Keratinocyte (primary cell): ENCODE measurements around the gene ADAMTS17.

Experiments
- EZH2 ChIP-seq: IDR thresholded peaks from one replicate; pipeline ENCODE4 v1.6.1; 2012; ENCODE audit warnings: inconsistent platforms, mild to moderate bottlenecking, low read length, moderate library complexity
- TF ChIP-seq, protein P1 (sequence below), 3 experiments: IDR thresholded peaks in 1 of 3; conservative IDR thresholded peaks in 1 of 3; optimal IDR thresholded peaks in 1 of 3; 2 replicates in 2 of 3; 3 replicates in 1 of 3; pipeline versions ENCODE3 to v1.5.1; 2011; ENCODE audit warnings: low read length in 3 of 3, mild to moderate bottlenecking in 3 of 3, moderate library complexity in 2 of 3, control low read depth in 1 of 3, inconsistent platforms in 1 of 3; ENCODE audit not compliant: insufficient read depth in 2 of 3; ENCODE audit errors: extremely low read depth in 1 of 3

- TF ChIP-seq, protein P1, sequence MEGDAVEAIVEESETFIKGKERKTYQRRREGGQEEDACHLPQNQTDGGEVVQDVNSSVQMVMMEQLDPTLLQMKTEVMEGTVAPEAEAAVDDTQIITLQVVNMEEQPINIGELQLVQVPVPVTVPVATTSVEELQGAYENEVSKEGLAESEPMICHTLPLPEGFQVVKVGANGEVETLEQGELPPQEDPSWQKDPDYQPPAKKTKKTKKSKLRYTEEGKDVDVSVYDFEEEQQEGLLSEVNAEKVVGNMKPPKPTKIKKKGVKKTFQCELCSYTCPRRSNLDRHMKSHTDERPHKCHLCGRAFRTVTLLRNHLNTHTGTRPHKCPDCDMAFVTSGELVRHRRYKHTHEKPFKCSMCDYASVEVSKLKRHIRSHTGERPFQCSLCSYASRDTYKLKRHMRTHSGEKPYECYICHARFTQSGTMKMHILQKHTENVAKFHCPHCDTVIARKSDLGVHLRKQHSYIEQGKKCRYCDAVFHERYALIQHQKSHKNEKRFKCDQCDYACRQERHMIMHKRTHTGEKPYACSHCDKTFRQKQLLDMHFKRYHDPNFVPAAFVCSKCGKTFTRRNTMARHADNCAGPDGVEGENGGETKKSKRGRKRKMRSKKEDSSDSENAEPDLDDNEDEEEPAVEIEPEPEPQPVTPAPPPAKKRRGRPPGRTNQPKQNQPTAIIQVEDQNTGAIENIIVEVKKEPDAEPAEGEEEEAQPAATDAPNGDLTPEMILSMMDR (optimal IDR thresholded peaks at IDR 0.05 in 1 of 3, IDR thresholded peaks at IDR 0.05 in 1 of 3, conservative IDR thresholded peaks at IDR 0.05 in 1 of 3; ENCODE audit: extremely low read depth in 1 of 3, insufficient read depth in 2 of 3, low read length in 3 of 3) = no peak
- TF ChIP-seq EZH2 = no peak
These were observed 385.6 kb downstream of the ADAMTS17 start for GRCh38 chr15:99956022-99956775.
